Measurements from ENCODE around the gene PARPBP. TPM values are rescaled to one million over a fixed set of nuclear protein-coding genes. Genes with fewer than 3 reads are reported as not detected.

PARPBP gene
- total RNA-seq, 6 experiments from 2014 or later, result 8.6 to 13.6 (median 12.6) TPM

DNA sequence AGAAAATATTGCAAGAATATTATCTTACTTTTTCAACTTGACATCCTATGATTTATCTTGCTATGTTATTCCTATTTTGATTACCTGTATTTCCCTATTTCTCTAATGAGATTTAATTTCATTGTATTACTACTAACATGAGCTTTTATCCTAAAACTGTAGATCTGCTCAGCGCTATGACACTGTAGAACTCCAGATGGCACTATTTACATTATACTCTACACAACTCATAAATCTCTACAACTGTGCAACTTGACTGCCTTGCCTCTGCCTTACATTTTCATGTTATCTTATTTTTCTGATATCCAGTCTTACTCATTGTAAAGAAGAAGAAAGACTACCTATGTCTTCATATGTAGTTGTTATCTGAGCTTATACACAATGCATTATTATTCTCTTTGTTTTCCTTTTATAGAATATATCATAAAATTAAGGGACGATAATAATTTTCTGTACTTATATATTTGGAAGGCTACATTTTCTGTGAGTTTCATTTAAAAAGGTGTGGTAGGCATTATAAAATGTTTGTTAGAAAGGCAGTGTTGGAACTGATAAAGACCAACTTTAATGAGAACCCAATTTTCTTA lies 24.2 kb upstream of the PARPBP start:
- Mint-ChIP-seq H3K4me1 (ENCODE audit: low read depth) (peaks cover 26% of the 10 kb centered on the region), H3K4me3 (no peak overlapping the region), H3K27me3 (ENCODE audit: insufficient read depth) (no peaks in the 10 kb centered on the region), H3K36me3 (ENCODE audit: low read depth) (peaks cover 17% of the 10 kb centered on the region; the same call in 1 of the 2 replicates), H3K9me3 (no peaks in the 10 kb centered on the region), H3K27ac (no peak overlapping the region)
- DNase-seq, result peak; percentile 37
- TF ChIP-seq, protein P1, sequence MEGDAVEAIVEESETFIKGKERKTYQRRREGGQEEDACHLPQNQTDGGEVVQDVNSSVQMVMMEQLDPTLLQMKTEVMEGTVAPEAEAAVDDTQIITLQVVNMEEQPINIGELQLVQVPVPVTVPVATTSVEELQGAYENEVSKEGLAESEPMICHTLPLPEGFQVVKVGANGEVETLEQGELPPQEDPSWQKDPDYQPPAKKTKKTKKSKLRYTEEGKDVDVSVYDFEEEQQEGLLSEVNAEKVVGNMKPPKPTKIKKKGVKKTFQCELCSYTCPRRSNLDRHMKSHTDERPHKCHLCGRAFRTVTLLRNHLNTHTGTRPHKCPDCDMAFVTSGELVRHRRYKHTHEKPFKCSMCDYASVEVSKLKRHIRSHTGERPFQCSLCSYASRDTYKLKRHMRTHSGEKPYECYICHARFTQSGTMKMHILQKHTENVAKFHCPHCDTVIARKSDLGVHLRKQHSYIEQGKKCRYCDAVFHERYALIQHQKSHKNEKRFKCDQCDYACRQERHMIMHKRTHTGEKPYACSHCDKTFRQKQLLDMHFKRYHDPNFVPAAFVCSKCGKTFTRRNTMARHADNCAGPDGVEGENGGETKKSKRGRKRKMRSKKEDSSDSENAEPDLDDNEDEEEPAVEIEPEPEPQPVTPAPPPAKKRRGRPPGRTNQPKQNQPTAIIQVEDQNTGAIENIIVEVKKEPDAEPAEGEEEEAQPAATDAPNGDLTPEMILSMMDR (IDR thresholded peaks at IDR 0.05), result peak; percentile 72

DNA sequence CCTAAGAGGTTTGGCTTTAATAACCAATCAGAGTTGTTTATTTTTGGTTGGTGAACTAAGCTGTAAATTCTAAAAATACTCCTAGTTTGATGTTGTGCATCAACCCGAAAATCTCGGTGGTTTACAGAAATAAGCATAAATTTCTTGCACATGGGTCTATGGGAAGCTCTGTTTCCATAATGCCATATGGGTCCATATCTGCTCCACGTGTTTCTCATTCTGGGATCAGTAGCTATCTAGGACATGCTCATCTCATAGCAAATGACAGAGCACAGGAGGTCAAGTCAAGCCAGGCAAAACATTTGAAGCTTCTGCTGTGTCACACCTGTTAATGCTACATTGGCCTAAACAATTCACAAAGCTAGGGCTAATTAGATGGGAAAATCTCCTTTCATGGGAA lies 23.1 kb upstream of the PARPBP start:
- TF ChIP-seq, protein P1 (IDR thresholded peaks at IDR 0.05), result no peak
- no peak for DNase-seq
- Mint-ChIP-seq H3K27ac (no peak overlapping the region), H3K27me3 (ENCODE audit: insufficient read depth) (no peaks in the 10 kb centered on the region), H3K36me3 (ENCODE audit: low read depth) (peaks cover 17% of the 10 kb centered on the region; the same call in 1 of the 2 replicates), H3K9me3 (no peaks in the 10 kb centered on the region), H3K4me3 (no peak overlapping the region), H3K4me1 (ENCODE audit: low read depth) (peaks cover 26% of the 10 kb centered on the region)

DNA sequence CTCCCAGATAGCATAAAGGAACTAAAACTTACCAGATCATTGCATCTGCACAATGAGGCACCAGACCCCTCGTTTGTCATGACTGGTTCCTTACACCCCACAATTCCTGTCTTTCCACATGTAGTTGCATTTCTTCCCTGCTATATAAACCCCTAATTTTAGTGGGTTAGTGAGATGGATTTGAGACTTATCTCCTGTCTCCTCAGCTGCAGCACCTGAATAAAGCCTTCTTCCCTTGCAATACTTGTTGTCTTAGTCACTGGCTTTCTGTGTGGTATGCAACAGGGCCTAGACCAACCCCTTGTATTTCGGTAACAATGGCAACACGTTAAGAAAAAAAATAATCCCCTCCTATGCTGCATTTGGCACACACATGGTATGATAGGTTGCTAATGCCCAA lies 13.1 kb upstream of the PARPBP start:
- TF ChIP-seq, protein P1 (IDR thresholded peaks at IDR 0.05), result no peak
- H3K4me3 Mint-ChIP-seq, result no peak overlapping the region
- no peaks in the 10 kb centered on the region for H3K9me3 Mint-ChIP-seq
- H3K4me1 Mint-ChIP-seq (ENCODE audit: low read depth), result no peaks in the 10 kb centered on the region
- DNase-seq, result no peak
- H3K27ac Mint-ChIP-seq, result no peak overlapping the region
- H3K36me3 Mint-ChIP-seq (ENCODE audit: low read depth), result peaks cover 88% of the 10 kb centered on the region
- H3K27me3 Mint-ChIP-seq (ENCODE audit: insufficient read depth), result peaks cover 1% of the 10 kb centered on the region; the same call in 1 of the 2 replicates

DNA sequence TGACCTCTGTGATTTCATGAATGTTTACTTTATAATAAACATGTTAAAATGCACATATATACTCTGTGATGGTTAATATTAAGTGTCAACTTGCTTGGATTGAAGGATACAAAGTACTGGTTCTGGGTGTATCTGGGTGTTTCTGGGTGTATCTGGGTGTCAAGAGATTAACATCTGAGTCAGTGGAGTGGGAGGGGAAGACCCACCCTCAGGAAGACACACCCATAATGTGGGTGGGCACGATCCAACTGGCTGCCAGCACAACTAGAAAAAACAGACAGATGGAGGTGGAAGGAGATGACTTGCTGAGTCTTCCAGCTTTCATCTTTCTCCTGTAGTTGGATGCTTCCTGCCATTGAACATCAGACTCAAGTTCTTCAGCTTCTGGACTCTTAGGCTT lies 12.0 kb upstream of the PARPBP start:
- H3K36me3 Mint-ChIP-seq (ENCODE audit: low read depth), result peaks cover 80% of the 10 kb centered on the region
- H3K9me3 Mint-ChIP-seq, result no peaks in the 10 kb centered on the region
- no peak for DNase-seq
- peaks cover 1% of the 10 kb centered on the region; the same call in 1 of the 2 replicates for H3K27me3 Mint-ChIP-seq (ENCODE audit: insufficient read depth)
- TF ChIP-seq, protein P1 (IDR thresholded peaks at IDR 0.05), result no peak
- 0 out of 2 replicates have a peak overlapping the region, but pooled peaks have one; percentile 24 for H3K27ac Mint-ChIP-seq
- H3K4me3 Mint-ChIP-seq, result no peak overlapping the region
- H3K4me1 Mint-ChIP-seq (ENCODE audit: low read depth), result no peaks in the 10 kb centered on the region

DNA sequence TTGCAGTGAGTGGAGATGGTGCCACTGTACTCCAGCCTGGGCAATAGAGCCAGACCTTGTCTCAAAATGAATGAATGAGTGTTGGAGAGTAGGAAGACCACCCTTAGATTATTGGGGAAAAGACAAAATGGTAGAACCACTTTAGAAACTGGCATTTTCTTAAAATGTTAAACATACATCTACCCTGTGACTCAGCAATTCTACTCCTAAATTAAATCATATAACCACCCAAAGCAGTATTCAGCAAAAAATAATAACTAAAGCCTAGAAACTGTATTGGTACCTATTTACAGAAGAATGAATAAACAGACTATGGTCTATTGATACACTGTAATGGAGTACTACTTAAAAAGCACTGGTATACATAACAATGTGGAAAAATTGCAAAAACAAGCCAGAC lies 9.2 kb upstream of the PARPBP start:
- TF ChIP-seq, protein P1 (IDR thresholded peaks at IDR 0.05), result no peak
- H3K4me3 Mint-ChIP-seq, result no peak overlapping the region
- H3K27me3 Mint-ChIP-seq (ENCODE audit: insufficient read depth), result peaks cover 1% of the 10 kb centered on the region; the same call in 1 of the 2 replicates
- no peaks in the 10 kb centered on the region for H3K4me1 Mint-ChIP-seq (ENCODE audit: low read depth)
- H3K36me3 Mint-ChIP-seq (ENCODE audit: low read depth), result peaks cover 56% of the 10 kb centered on the region
- no peaks in the 10 kb centered on the region for H3K9me3 Mint-ChIP-seq
- H3K27ac Mint-ChIP-seq, result no peak overlapping the region; the same call in 1 of the 2 replicates
- DNase-seq, result no peak
